GM18867 (cell line): Measurements from ENCODE around the gene REG1A.

Source experiments
- ATAC-seq: cut with Tn5 transposase; IDR thresholded peaks from one replicate; pipeline ENCODE4 v1.9.1; 2021; ENCODE audit warnings: mild to moderate bottlenecking, moderate library complexity; ENCODE audit not compliant: unreplicated experiment

REG1A gene

DNA sequence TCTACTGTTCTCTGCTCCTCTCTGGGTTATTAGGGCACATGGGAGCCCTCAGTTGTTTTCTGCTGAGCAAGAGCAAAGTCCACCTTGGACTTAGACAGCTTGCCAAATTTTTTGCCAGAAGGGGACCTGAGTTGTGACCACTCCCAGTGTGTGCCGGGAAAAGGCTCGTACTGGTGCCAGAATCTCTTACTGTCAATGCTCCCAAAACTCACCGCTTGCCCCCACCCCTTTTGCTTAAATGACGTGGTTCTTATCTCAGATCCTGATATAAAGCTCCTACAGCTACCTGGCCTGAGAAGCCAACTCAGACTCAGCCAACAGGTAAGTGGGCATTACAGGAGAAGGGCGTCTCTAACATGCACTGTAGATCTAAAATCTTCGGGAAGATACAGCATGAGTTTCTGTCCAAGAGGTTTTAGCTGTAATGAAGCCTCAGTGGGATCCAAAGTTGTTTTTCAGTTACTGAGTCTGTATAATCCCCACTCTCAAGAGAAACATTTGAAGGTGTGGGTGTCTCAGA, at the start of gene REG1A:
TSS of gene REG1A (plus strand) at position 295 of the 520 bp plus-strand sequence. CDS start 374 bp downstream, outside the sequence.
- ATAC-seq = no peak

DNA sequence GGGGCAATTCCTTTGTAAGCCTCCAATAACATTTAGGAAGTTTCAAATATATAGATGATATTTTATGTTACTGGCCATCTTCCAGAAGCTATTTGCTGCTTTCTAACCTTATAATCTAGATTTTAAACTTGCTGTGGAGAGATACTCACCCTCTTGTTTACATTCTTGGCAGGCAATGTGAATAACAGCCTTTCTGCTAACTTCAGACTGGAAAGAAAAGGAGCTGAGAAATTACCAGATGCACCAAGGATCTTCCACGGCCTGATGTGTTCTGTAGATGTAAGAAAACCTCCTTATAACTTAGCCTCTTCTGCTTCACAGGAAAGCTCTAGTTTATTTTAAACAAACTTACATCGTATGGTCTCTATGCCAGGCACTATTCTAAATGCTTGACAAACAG, 49.2 kb upstream of the REG1A start:
- ATAC-seq = no peak

GRCh38 chr2:79082987-79083386, 37.3 kb upstream of the REG1A start:
- ATAC-seq = no peak

- no peak for ATAC-seq
Measured at GRCh38 chr2:79083597-79084251, 36.6 kb upstream of the REG1A start.

- no peak for ATAC-seq
Measured at GRCh38 chr2:79084495-79085135, 35.7 kb upstream of the REG1A start.

GRCh38 chr2:79085382-79085781, 34.9 kb upstream of the REG1A start:
- no peak for ATAC-seq

DNA sequence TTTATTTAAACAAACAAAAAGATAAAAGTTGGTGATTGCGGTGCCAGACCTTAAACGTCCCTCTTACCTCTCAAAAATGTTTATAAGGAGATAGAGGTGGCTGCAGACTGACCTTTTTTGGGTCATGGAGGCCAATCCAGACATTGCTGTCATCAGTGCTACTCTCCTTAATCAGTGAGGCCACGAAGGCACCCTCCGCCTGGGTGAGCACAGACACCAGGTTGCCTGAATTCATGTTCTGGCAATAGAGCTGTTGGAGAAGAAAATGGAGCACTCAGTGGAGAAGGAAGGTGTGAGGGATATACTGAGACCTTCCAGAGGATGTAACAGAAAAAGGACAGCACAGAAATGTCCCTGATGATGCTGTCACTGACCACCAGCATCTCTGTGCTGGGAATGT, 34.0 kb upstream of the REG1A start:
- no peak for ATAC-seq

DNA sequence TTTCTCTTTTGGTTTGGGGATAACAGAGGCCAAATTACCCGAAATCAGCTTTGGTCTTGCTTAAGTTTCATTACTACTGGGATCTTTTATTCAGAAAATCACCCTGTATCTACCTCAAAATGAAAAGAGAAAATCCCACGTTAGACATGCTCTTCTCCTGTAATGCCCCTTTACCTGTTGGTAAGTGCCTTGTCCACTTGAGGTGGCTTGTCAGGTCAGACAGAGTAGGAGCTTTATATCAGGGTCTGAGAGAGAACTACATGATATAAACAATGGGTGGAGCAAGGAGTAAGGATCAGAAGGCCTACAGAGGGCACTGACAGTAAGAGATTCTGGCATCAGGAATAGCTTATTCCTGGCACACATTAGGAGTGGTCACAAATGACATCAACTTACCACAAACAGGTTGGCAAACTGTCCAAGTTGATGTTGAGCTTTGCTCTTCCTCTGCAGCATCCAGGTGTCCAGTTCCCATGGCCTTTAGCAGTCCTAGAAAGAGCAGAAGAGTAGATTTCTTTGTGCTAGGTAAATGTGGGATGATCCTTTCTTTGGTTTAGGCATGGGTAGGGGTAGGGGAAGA, 32.4 kb upstream of the REG1A start, which contains the start of gene REG1B:
TSS of gene REG1B (minus strand) at position 209 of the 580 bp plus-strand sequence. CDS start 381 bp downstream, outside the sequence.
- ATAC-seq = no peak

- ATAC-seq = no peak
Measured at GRCh38 chr2:79090693-79091092, 29.6 kb upstream of the REG1A start.

DNA sequence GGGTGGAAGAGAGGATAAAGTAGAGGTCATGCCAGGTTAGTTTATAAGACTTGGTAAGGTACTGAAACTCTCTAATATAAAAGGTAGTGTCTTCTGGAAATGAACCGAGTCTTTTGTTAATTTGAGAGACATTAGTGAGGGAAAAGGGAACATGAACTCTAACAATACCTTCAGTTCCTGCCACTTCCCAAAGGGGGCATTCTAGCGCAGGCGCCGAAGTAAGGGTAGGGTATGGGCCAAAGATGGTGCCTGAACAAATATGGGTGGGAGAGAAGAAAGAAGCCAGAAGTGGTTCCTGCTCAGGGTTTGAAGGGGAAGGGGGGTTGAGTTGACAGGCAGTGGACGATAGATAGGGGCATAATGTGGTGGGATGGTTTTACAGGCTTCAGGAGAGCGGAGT, 22.4 kb upstream of the REG1A start:
- no peak for ATAC-seq

DNA sequence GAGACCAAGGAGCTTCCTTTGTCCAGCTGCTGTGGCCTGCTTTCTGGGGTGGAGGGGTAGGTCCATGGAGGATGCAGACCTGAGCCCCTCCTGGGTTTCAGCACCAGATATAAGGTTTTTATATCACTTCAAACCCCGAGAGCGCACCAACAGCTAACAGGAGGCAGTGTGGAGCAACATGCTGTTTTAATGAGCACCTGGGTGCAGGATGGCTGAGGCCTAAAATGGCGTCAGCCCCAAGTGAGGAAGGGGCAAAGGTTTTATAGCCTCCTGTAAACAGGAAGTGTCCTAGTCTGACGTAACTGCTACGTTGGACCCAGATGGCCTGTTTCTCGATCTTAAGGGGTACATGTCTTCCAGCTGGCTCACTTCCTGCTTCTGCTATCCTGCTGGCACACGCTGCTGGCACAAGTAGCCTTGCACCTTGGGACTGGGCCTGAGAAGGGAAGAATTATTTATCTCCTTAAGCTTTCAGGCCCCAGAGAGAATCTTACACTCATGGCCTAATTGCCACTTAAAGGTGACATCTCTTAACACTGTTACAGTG, 21.1 kb upstream of the REG1A start:
- no peak for ATAC-seq

- no peak for ATAC-seq
Measured at GRCh38 chr2:79100285-79100684, 20.0 kb upstream of the REG1A start.

DNA sequence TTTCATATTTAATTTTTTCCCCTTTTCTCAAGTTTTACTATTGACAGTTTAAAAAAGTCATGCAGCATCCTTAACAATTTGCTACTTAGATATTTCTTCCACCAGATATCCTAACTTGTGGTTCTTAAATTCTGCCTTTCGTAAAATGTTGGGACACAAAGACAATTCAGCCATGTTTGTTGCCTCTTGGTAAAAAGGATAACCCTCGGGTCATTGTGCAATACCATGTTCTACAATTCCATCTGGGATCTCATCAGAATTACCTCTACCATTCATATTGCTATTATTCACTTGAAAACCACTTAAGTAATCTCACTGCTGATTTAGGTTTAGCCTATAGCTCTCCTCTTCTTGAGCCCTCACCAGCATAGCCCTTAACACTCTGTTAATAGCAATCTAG, 19.3 kb upstream of the REG1A start:
- no peak for ATAC-seq

DNA sequence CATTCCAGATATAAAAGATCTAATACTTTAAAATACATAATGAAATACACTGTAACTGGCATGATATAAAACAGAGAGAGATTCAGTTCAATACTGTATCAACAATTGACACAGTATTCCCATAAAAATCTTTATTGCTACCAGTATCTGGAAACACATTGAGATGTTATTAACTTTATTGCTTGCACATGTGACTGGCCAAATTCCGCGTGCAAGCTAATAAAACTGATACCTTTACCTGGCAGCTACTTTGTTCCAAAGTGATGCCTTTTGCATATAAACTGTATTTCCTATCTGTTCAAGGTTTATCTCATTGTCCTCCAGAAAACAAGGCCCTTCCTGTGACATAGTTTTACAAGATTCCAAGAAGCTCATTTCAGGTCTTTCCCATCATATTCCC, 17.1 kb upstream of the REG1A start:
- no peak for ATAC-seq

DNA sequence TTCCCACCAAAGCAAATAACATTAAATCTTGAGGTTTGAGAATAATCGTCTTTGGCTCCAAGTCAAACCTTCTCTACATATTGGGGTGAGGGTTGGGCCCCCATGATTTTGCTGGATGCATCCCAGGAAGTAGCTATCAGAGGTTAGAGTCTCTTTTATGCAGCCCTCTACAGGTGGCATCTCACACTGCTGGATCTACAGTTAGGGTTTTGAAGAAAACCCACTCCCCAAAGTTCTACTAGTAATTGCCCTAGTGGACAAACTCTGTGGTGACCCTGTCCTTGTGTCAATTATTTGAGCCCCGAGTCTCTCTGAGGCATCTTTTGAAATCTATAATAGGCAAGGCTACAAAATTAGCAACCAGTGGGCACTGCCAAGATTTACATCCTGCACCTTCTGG, 15.0 kb upstream of the REG1A start:
- ATAC-seq = no peak

DNA sequence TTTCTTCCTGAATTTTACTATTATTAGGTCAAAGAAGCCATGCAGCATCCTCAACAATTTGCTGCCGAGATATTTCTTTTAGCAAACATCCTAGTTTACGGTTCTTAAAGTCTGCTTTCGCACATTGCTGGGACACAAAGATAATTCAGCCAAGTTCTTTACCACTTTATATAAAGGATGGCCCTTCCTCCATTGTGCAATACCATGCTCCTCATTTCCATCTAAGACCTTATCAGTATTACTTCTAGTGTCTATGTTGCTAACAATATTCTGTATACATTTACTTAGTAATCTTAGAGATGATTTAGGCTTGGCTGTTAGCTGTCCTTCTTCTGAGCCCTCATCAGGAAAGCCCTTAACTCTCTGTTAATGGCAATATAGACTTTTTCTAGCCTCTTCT, 8.0 kb upstream of the REG1A start:
- ATAC-seq = no peak

- no peak for ATAC-seq
Measured at GRCh38 chr2:79114797-79115494, 5.3 kb upstream of the REG1A start.

DNA sequence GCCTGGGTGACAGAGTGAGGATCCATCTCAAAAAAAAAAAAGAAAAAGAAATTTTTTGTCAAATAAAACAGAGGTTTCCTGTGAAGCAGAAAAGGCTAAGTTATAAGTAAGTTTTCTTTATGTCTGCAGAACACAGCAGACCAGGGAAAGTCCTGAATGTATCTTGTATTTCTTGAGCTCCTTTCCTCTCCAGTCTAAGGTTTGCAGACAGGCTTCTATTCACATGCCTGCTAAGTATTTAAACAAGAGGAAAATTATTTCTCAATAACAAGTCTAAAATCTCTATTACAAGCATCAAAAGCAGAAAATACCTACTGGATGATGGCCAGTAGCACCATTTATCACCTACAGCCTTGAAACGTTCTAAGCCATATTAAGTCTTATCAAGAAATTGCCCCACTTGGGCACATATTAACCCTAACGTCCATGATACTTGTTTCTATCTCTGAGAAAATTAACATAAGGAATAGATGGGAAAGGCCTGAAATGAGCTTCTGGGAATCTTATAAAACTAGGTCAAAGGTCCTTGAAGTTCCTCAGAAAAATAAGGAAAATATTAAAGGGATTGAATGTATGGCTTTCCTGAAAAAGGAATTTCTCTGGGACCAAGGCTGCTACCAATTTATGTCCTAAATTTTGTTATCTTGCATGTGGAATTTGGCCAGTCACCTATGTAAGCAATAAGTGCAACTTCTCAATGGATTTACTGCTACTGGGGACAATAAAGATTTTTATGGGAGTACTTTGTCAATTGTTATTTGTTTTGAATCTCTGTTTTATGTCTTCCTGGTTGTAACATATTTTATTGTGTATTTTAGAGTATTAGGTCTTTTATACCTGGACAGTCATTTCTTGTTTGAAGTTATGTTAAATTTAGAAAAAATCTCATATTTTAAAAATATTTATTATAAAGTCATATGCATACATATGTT, 3.0 kb upstream of the REG1A start:
- ATAC-seq = no peak

- no peak for ATAC-seq
Measured at GRCh38 chr2:79122676-79123075, 2.4 kb downstream of the REG1A start.
